HepG2 (cell line): ENCODE data around the gene GPSM1. TPM values are rescaled to one million over a fixed set of nuclear protein-coding genes. Genes with fewer than 3 reads are reported as not detected.
A peak's percentile ranks its signal among the peaks of the same experiment; 100 is the strongest.

Source experiments
- ATAC-seq: fragments of 200-7000 bp; cut with Tn5 transposase; 3 replicates; pipeline ENCODE4 v1.9.1; 2020; ENCODE audit warnings: mild to moderate bottlenecking, moderate library complexity
- BruUV-seq: library from RNA; stranded (reverse); fragments of 400-500 nt; replicated peaks from 2 replicates; lab custom pipeline; 2021; lab: Mats Ljungman, UMichigan
- CTCF ChIA-PET: fragments of 300-600 bp; formaldehyde crosslinking; extraction: SDS; loops from one replicate; lab custom pipeline; 2021; ENCODE audit warnings: low total read pairs, inconsistent platforms, low intra/inter-chr PET ratio; lab: Yijun Ruan, JAX
- POLR2A ChIA-PET: fragments of 350-600 bp; sonication (Branson Sonifier 250); formaldehyde crosslinking; loops from one replicate; lab custom pipeline; 2020; ENCODE audit warnings: antibody characterized with exemption, inconsistent platforms; lab: Yijun Ruan, JAX
- DNase-seq: peaks from one replicate; pipeline ENCODE4 v3.0.0-alpha.2; 2015; ENCODE audit warnings: low spot score
- FAIRE-seq: peaks from 3 replicates; lab custom pipeline; 2011; peaks lifted over from hg19 to GRCh38; lab: Jason Lieb, UNC
- H2AFZ ChIP-seq: one replicate; pipeline ENCODE4 v1.6.1; 2011; ENCODE audit warnings: low read length, inconsistent platforms
- H3K27ac ChIP-seq: fragments of 300-600 bp; 3 replicates; pipeline ENCODE4 v1.8.0; 2011; ENCODE audit warnings: mixed run types, mild to moderate bottlenecking, mixed read lengths, low read length, inconsistent platforms; ENCODE audit not compliant: insufficient read depth; ENCODE audit errors: extremely low read length
- H3K27me3 ChIP-seq, 2 experiments: fragments of 200-600 bp in 1 of 2; 2 replicates in 1 of 2; 3 replicates in 1 of 2; pipeline versions ENCODE4 v1.6.0 to v1.8.0; 2011; ENCODE audit warnings: low read length in 2 of 2, mild to moderate bottlenecking in 2 of 2, moderate library complexity in 2 of 2, inconsistent platforms in 1 of 2; ENCODE audit not compliant: insufficient read depth in 2 of 2, control insufficient read depth in 1 of 2
- H3K36me3 ChIP-seq, 2 experiments: fragments of 200-600 bp in 1 of 2; replicated peaks in 1 of 2; 2 replicates in 1 of 2; 3 replicates in 1 of 2; pipeline versions ENCODE4 v1.5.1 to v1.8.0; 2011; ENCODE audit warnings: low read length in 2 of 2, inconsistent platforms in 1 of 2; ENCODE audit not compliant: insufficient read depth in 2 of 2, control insufficient read depth in 1 of 2
- H3K4me1 ChIP-seq: 2 replicates; pipeline ENCODE4 v1.5.1; 2012; ENCODE audit warnings: low read length, inconsistent platforms; ENCODE audit not compliant: insufficient read depth
- H3K4me2 ChIP-seq: 2 replicates; pipeline ENCODE4 v1.6.0; 2011; ENCODE audit warnings: low read depth, low read length, inconsistent platforms
- H3K4me3 ChIP-seq, 3 experiments: fragments of 200-600 bp in 1 of 3; sonication (generic), shearing (Covaris generic) in 1 of 3; replicated peaks in 1 of 3; 2 replicates each; pipeline ENCODE4 v1.5.1; 2011 to 2016; ENCODE audit warnings: low read length in 3 of 3, inconsistent platforms in 2 of 3, low read depth in 2 of 3, mild to moderate bottlenecking in 2 of 3, control low read depth in 1 of 3, mixed read lengths in 1 of 3; ENCODE audit not compliant: insufficient read depth in 1 of 3
- H3K79me2 ChIP-seq: one replicate; pipeline ENCODE4 v1.6.1; 2011; ENCODE audit warnings: low read length, inconsistent platforms; ENCODE audit not compliant: insufficient read depth
- H3K9ac ChIP-seq: 2 replicates; pipeline ENCODE4 v1.6.0; 2011; ENCODE audit warnings: mild to moderate bottlenecking, low read depth, low read length, inconsistent platforms; ENCODE audit not compliant: insufficient read depth
- H3K9me3 ChIP-seq: 2 replicates; pipeline ENCODE4 v1.5.1; 2012; ENCODE audit warnings: mild to moderate bottlenecking, low read length
- H4K20me1 ChIP-seq: 2 replicates; pipeline ENCODE4 v1.6.0; 2011; ENCODE audit warnings: inconsistent platforms, mild to moderate bottlenecking, low read length, moderate library complexity; ENCODE audit not compliant: insufficient read depth
- AHR ChIP-seq: IDR thresholded peaks from 2 replicates; pipeline ENCODE4 v1.6.1; 2018; ENCODE audit warnings: missing genetic modification reagents, missing compliant biosample characterization
- GATAD2A ChIP-seq: IDR thresholded peaks from 2 replicates; pipeline ENCODE4 v1.6.1; 2016
- SP140L ChIP-seq: sonication (generic); formaldehyde crosslinking; IDR thresholded peaks from 2 replicates; pipeline ENCODE4 v1.4.0; 2020; ENCODE audit warnings: missing genetic modification reagents, borderline replicate concordance
- ZNF446 ChIP-seq: sonication (generic); formaldehyde crosslinking; IDR thresholded peaks from 2 replicates; pipeline ENCODE4 v1.5.0; 2020; ENCODE audit warnings: mild to moderate bottlenecking, missing genetic modification reagents
- ZNF501 ChIP-seq: sonication (generic); formaldehyde crosslinking; IDR thresholded peaks from 2 replicates; pipeline ENCODE4 v1.5.1; 2020; ENCODE audit warnings: mild to moderate bottlenecking, moderate library complexity, missing genetic modification reagents
- ZNF629 ChIP-seq: sonication (generic); formaldehyde crosslinking; conservative IDR thresholded peaks from 2 replicates; pipeline ENCODE4 v1.5.0; 2020; ENCODE audit warnings: missing genetic modification reagents
- ZNF761 ChIP-seq: sonication (generic); formaldehyde crosslinking; conservative IDR thresholded peaks from 2 replicates; pipeline ENCODE4 v1.4.0; 2020; ENCODE audit warnings: mild to moderate bottlenecking, missing genetic modification reagents
- WGBS: methylation state at CpG from one replicate; pipeline ENCODE4 v1.1.6; 2017; ENCODE audit warnings: low lambda C conversion rate; 5-methylcytosine and 5-hydroxymethylcytosine counted together
- in situ Hi-C: cut with HindIII; loops from 2 replicates; pipeline ENCODE4 v1.10.0; 2017; ENCODE audit warnings: low pct_unique_long_range_greater_than_20kb; ENCODE audit not compliant: extremely low pct_ligation_motif_present
- intact Hi-C: fragments of 100-400 bp; cut with micrococcal nuclease; formaldehyde crosslinking; loops from one replicate; pipeline ENCODE4 v1.10.0; 2022; ENCODE audit not compliant: unreplicated experiment
- polyA plus RNA-seq, 8 experiments: library from polyadenylated mRNA; depleted of rRNA in 3 of 8; stranded (reverse) in 7 of 8; unstranded in 1 of 8; fragments of >200 nt; fragmentation: Illumina TruSeq in 4 of 8; extraction: Trizol in 4 of 8; gene quantifications; 2 replicates each; pipeline versions ENCODE4 v1.2.1 to v1.2.3, GENCODE V29; 2011 to 2016; ENCODE audit warnings: low read depth in 4 of 8, missing spikeins in 1 of 8, mixed read lengths in 1 of 8; ENCODE audit not compliant: insufficient read depth in 1 of 8
- total RNA-seq, 5 experiments: library from RNA; depleted of rRNA; stranded (reverse); fragments of >200 nt; fragmentation: Illumina TruSeq; extraction: Trizol; gene quantifications; 2 replicates each; pipeline ENCODE4 v1.2.3, GENCODE V29; 2016; ENCODE audit warnings: low read depth in 1 of 5
- TF ChIP-seq, protein P1 (sequence below): sonication (generic); formaldehyde crosslinking; conservative IDR thresholded peaks from 2 replicates; pipeline ENCODE4 v1.8.0; 2022; ENCODE audit warnings: mild to moderate bottlenecking, moderate library complexity, missing genetic modification reagents
- TF ChIP-seq, protein P2 (sequence below): sonication (generic); formaldehyde crosslinking; IDR thresholded peaks from 2 replicates; pipeline ENCODE4 v1.9.0; 2021; ENCODE audit warnings: missing genetic modification reagents, borderline replicate concordance
- TF ChIP-seq, protein P3 (sequence below): sonication (generic); formaldehyde crosslinking; IDR thresholded peaks from 2 replicates; pipeline ENCODE4; 2020; ENCODE audit warnings: missing genetic modification reagents, mild to moderate bottlenecking, borderline replicate concordance

The GPSM1 gene
- total and polyA plus RNA-seq, 2 of the 13 experiments (the other 11 are each of a cell fraction or from before 2014, with no cell fraction given): 1.0 to 2.4 TPM

DNA sequence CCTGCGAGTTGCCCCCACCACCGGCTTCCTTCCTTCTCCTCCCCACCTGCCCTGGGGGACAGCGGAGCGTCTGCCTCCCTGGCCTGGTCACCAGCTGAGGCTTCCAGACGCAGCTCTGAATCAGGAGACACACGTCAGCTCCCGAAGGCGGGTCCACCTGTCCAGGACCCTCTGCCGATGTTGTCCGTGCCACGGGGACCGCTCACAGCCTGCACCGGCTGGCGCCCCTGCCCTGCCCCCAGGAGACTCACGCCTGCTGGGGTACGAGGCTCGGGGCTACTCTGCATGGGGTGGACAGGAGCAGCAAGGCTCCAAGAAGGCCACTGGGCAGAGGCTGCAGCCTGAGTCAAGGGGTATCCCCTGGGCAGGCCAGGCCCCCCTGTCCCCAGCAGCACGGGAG, 21.5 kb upstream of the GPSM1 start (continued):
- TF ChIP-seq, protein P1, sequence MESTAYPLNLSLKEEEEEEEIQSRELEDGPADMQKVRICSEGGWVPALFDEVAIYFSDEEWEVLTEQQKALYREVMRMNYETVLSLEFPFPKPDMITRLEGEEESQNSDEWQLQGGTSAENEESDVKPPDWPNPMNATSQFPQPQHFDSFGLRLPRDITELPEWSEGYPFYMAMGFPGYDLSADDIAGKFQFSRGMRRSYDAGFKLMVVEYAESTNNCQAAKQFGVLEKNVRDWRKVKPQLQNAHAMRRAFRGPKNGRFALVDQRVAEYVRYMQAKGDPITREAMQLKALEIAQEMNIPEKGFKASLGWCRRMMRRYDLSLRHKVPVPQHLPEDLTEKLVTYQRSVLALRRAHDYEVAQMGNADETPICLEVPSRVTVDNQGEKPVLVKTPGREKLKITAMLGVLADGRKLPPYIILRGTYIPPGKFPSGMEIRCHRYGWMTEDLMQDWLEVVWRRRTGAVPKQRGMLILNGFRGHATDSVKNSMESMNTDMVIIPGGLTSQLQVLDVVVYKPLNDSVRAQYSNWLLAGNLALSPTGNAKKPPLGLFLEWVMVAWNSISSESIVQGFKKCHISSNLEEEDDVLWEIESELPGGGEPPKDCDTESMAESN (CRISPR knock-in tag): no peak
- TF ChIP-seq, protein P2, sequence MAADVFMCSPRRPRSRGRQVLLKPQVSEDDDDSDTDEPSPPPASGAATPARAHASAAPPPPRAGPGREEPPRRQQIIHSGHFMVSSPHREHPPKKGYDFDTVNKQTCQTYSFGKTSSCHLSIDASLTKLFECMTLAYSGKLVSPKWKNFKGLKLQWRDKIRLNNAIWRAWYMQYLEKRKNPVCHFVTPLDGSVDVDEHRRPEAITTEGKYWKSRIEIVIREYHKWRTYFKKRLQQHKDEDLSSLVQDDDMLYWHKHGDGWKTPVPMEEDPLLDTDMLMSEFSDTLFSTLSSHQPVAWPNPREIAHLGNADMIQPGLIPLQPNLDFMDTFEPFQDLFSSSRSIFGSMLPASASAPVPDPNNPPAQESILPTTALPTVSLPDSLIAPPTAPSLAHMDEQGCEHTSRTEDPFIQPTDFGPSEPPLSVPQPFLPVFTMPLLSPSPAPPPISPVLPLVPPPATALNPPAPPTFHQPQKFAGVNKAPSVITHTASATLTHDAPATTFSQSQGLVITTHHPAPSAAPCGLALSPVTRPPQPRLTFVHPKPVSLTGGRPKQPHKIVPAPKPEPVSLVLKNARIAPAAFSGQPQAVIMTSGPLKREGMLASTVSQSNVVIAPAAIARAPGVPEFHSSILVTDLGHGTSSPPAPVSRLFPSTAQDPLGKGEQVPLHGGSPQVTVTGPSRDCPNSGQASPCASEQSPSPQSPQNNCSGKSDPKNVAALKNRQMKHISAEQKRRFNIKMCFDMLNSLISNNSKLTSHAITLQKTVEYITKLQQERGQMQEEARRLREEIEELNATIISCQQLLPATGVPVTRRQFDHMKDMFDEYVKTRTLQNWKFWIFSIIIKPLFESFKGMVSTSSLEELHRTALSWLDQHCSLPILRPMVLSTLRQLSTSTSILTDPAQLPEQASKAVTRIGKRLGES (CRISPR knock-in tag): no peak
- TF ChIP-seq ZNF501 (CRISPR knock-in tag) (no peak), ZNF446 (CRISPR knock-in tag) (no peak)

DNA sequence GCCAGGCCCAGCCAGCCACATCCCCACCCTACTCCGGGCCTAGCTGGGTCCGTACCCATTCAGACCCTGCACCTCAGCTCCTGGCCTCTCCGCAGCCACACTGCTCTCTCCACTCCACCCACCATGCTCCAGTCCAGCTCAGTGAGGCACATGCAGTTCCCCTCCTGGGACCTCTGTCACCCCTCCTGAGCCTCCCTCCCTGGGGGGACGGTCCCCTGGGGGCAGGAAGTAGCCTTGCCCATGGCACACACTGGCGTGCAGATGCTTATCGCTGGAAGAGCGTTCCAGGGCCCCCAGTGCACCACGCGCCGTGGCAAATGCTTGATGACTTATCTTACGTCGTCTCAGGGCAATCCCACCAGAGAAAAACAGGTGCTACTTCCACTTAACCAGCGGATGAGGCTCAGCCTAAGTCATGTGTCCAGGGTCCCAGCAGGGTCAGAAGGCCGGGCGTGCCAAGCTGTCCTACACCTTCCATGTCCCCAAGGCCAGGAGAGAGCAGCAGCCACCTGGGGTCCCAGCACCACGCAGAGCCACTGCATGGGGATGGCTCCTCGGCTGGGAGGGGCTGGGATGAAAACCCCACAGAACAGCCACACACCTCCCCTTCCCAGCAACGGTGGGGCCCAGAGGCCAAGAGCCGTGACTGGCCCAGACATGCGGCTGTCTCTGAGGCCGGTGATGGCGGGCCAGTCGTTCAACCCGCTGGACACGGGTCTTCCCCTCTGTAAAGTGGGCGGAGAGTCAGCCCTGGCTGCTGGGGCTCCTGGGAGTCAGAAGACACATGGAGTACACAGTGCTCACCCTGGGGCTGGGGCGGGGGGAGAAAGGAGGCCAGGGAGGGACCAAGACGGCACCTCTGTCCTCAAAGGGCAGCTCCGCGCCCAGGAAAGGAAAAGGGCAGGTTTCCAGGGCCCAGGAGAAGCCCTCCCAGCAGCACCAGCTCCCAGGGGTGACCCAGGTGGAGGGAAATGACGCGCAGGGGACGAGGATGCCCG, 20.8 kb upstream of the GPSM1 start:
- Histone ChIP-seq H3K4me2 (peak overlapping the region; percentile 38), H3K9me3 (no peaks in the 10 kb centered on the region), H3K4me3 (peak overlapping the region in 1 of 3 experiments; percentile 42; a peak in 2 of 6 replicates), H2AFZ (no peak overlapping the region), H3K79me2 (no peaks in the 10 kb centered on the region), H3K27ac (no peak overlapping the region), H3K27me3 (peaks cover 3 to 24% of the 10 kb centered on the region in 2 experiments), H3K4me1 (peaks cover 49% of the 10 kb centered on the region), H3K36me3 (no peaks in the 10 kb centered on the region), H4K20me1 (no peaks in the 10 kb centered on the region), H3K9ac (no peak overlapping the region)
- CTCF ChIA-PET: no interaction called here
- DNase-seq: no peak
- WGBS: 22% methylated on average over 14 of the region's 34 CpGs
- in situ Hi-C loops (no loop called here), intact Hi-C loops (no loop called here)
- POLR2A ChIA-PET: no interaction called here
- peak; percentile 42 for ATAC-seq
- BruUV-seq: no TSS peak
- no peak for FAIRE-seq
- TF ChIP-seq SP140L (CRISPR knock-in tag) (no peak), AHR (no peak), GATAD2A (CRISPR knock-in tag) (no peak), ZNF761 (no peak), ZNF629 (CRISPR knock-in tag) (peak; percentile 79)
- TF ChIP-seq, protein P3, sequence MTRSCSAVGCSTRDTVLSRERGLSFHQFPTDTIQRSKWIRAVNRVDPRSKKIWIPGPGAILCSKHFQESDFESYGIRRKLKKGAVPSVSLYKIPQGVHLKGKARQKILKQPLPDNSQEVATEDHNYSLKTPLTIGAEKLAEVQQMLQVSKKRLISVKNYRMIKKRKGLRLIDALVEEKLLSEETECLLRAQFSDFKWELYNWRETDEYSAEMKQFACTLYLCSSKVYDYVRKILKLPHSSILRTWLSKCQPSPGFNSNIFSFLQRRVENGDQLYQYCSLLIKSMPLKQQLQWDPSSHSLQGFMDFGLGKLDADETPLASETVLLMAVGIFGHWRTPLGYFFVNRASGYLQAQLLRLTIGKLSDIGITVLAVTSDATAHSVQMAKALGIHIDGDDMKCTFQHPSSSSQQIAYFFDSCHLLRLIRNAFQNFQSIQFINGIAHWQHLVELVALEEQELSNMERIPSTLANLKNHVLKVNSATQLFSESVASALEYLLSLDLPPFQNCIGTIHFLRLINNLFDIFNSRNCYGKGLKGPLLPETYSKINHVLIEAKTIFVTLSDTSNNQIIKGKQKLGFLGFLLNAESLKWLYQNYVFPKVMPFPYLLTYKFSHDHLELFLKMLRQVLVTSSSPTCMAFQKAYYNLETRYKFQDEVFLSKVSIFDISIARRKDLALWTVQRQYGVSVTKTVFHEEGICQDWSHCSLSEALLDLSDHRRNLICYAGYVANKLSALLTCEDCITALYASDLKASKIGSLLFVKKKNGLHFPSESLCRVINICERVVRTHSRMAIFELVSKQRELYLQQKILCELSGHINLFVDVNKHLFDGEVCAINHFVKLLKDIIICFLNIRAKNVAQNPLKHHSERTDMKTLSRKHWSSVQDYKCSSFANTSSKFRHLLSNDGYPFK (CRISPR knock-in tag): 0 out of 2 replicates have a peak, but pooled peaks have one; percentile 29
